GM12892 (cell line): ENCODE measurements around the gene CBFA2T3.

Experiments used
- DNase-seq: peaks from one replicate; pipeline ENCODE4 v3.0.0; 2011; ENCODE audit not compliant: insufficient read length
- FAIRE-seq: peaks from 2 replicates; lab custom pipeline; 2011; peaks lifted over from hg19 to GRCh38; lab: Jason Lieb, UNC
- POLR2A ChIP-seq: IDR thresholded peaks from 2 replicates; pipeline ENCODE4 v1.6.1; 2011; ENCODE audit warnings: low read depth, low read length, control low read depth
- POLR2AphosphoS5 ChIP-seq: IDR thresholded peaks from 2 replicates; pipeline ENCODE4 v1.6.1; 2011; ENCODE audit warnings: low read depth, low read length, control low read depth
- TAF1 ChIP-seq: IDR thresholded peaks from 2 replicates; pipeline ENCODE4 v1.6.1; 2011; ENCODE audit warnings: low read depth, mild to moderate bottlenecking, control low read depth, low read length, borderline replicate concordance

CBFA2T3 gene

GRCh38 chr16:89001117-89002027 lies 24.4 kb upstream of the CBFA2T3 start:
- DNase-seq (no peak), FAIRE-seq (no peak)
- TF ChIP-seq TAF1 (no peak), POLR2A (no peak), POLR2AphosphoS5 (no peak)

- TF ChIP-seq POLR2A (no peak), POLR2AphosphoS5 (no peak), TAF1 (no peak)
- DNase-seq (no peak), FAIRE-seq (no peak)
Observed at GRCh38 chr16:89000207-89000959, 23.4 kb upstream of the CBFA2T3 start.

- peak; percentile 42 for FAIRE-seq
- no peak for DNase-seq
- TF ChIP-seq POLR2AphosphoS5 (no peak), POLR2A (no peak), TAF1 (no peak)
Observed at GRCh38 chr16:88999457-89000206, 22.6 kb upstream of the CBFA2T3 start.

GRCh38 chr16:88995746-88996535 lies 18.9 kb upstream of the CBFA2T3 start:
- DNase-seq = no peak
- TF ChIP-seq TAF1 = no peak
- no peak for TF ChIP-seq POLR2AphosphoS5
- TF ChIP-seq POLR2A = no peak
- FAIRE-seq = no peak

- no peak for FAIRE-seq
- no peak for TF ChIP-seq POLR2A
- TF ChIP-seq TAF1 = no peak
- TF ChIP-seq POLR2AphosphoS5 = no peak
- no peak for DNase-seq
Observed at GRCh38 chr16:88995194-88995593, 18.2 kb upstream of the CBFA2T3 start.

GRCh38 chr16:88994695-88995094 lies 17.7 kb upstream of the CBFA2T3 start:
- DNase-seq (no peak), FAIRE-seq (no peak)
- no peak for TF ChIP-seq POLR2AphosphoS5
- TF ChIP-seq TAF1 = no peak
- no peak for TF ChIP-seq POLR2A

GRCh38 chr16:88993946-88994600 lies 17.1 kb upstream of the CBFA2T3 start:
- DNase-seq = no peak
- FAIRE-seq = no peak
- TF ChIP-seq POLR2AphosphoS5 (no peak), TAF1 (no peak), POLR2A (no peak)

- TF ChIP-seq POLR2A = no peak
- no peak for TF ChIP-seq TAF1
- TF ChIP-seq POLR2AphosphoS5 = no peak
Observed at GRCh38 chr16:88993166-88993761, 16.3 kb upstream of the CBFA2T3 start.

GRCh38 chr16:88992351-88993165 lies 15.6 kb upstream of the CBFA2T3 start:
- no peak for DNase-seq
- TF ChIP-seq POLR2A (no peak), TAF1 (no peak), POLR2AphosphoS5 (no peak)
- FAIRE-seq = no peak

More at GRCh38 chr16:88993166-88993761, 16.3 kb upstream of the CBFA2T3 start:
- FAIRE-seq (no peak), DNase-seq (no peak)
